Mesenteric fat pad (tissue), 1 donor: ENCODE measurements around the gene GALNS. TPM values are rescaled to one million over a fixed set of nuclear protein-coding genes. Genes with fewer than 3 reads are reported as not detected.
"Not testable (repeated sequence)": the region's sequence is repeated elsewhere in the genome, so short reads cannot be mapped to it uniquely, and the experiment has no call there.

ENCODE experiments used
- DNase-seq: peaks from one replicate; pipeline ENCODE4 v3.0.0-alpha.2; 2020; ENCODE audit warnings: low spot score
- total RNA-seq: library from RNA; stranded (reverse); fragmentation: NEBNext Ultra II Directional; extraction: Animal tissue kit (Norgen Biotek cat#: 25700); gene quantifications from one replicate; pipeline ENCODE4 v1.2.1, GENCODE V29; 2021
- donor health status: DM: yes; HTN: yes; CAD: no.

Gene GALNS
- total RNA-seq, 1 donor from 2014 or later = 28.6 TPM

GRCh38 chr16:88805887-88806393 is 50.8 kb downstream of the GALNS start:
- DNase-seq = no peak

GRCh38 chr16:88805340-88805715 is 51.4 kb downstream of the GALNS start:
- DNase-seq = no peak

GRCh38 chr16:88804552-88805339 is 52.0 kb downstream of the GALNS start:
- DNase-seq = no peak

- DNase-seq = no peak
Measured at GRCh38 chr16:88804173-88804551, 52.6 kb downstream of the GALNS start.

GRCh38 chr16:88803264-88803987 is 53.3 kb downstream of the GALNS start, which contains the start of gene CDT1:
TSS of gene CDT1 (plus strand) at chr16:88803789. CDS start at chr16:88803832, 43 bp downstream.
- peak; percentile 95 for DNase-seq

- DNase-seq = no peak
Measured at GRCh38 chr16:88800277-88800592, 56.5 kb downstream of the GALNS start.

GRCh38 chr16:88799569-88800276 is 57.0 kb downstream of the GALNS start:
- no peak for DNase-seq

- no peak for DNase-seq
Measured at GRCh38 chr16:88798772-88799455, 57.8 kb downstream of the GALNS start.

GRCh38 chr16:88798073-88798472 is 58.7 kb downstream of the GALNS start:
- no peak for DNase-seq

GRCh38 chr16:88796278-88796677 is 60.5 kb downstream of the GALNS start:
- no peak for DNase-seq

GRCh38 chr16:88793251-88793954 is 63.3 kb downstream of the GALNS start:
- DNase-seq = no peak

GRCh38 chr16:88792668-88793250 is 64.0 kb downstream of the GALNS start:
- no peak for DNase-seq

- no peak for DNase-seq
Measured at GRCh38 chr16:88792078-88792550, 64.6 kb downstream of the GALNS start.

GRCh38 chr16:88790312-88791211 is 66.2 kb downstream of the GALNS start:
- no peak for DNase-seq

GRCh38 chr16:88789594-88789993 is 67.2 kb downstream of the GALNS start:
- no peak for DNase-seq

GRCh38 chr16:88788749-88789148 is 68.0 kb downstream of the GALNS start:
- not testable (repeated sequence) for DNase-seq

GRCh38 chr16:88787579-88788314 is 69.0 kb downstream of the GALNS start:
- no peak for DNase-seq
